Mesangial cell (primary cell): ENCODE data around the gene THTPA. TPM values are rescaled to one million over a fixed set of nuclear protein-coding genes. Genes with fewer than 3 reads are reported as not detected.

Source experiments
- total RNA-seq: library from RNA; depleted of rRNA; stranded (reverse); fragments of >200 nt; gene quantifications from 2 replicates; pipeline ENCODE4 v1.2.3, GENCODE V29; 2015

THTPA gene, protein sequence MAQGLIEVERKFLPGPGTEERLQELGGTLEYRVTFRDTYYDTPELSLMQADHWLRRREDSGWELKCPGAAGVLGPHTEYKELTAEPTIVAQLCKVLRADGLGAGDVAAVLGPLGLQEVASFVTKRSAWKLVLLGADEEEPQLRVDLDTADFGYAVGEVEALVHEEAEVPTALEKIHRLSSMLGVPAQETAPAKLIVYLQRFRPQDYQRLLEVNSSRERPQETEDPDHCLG
- 8.4 and 9.8 TPM in 2 replicates for total RNA-seq

GRCh38 chr14:23555882-23556699, at the start of gene THTPA:
Gene THTPA, plus strand, starts transcription at chr14:23556271. Its CDS starts 487 bp downstream, at chr14:23556758.

GRCh38 chr14:23551266-23552028, 4.6 kb upstream of the THTPA start, which contains the start of gene ZFHX2:
Gene ZFHX2, minus strand, starts transcription at chr14:23551765. Its CDS starts 16,440 bp downstream, at chr14:23535325.

DNA sequence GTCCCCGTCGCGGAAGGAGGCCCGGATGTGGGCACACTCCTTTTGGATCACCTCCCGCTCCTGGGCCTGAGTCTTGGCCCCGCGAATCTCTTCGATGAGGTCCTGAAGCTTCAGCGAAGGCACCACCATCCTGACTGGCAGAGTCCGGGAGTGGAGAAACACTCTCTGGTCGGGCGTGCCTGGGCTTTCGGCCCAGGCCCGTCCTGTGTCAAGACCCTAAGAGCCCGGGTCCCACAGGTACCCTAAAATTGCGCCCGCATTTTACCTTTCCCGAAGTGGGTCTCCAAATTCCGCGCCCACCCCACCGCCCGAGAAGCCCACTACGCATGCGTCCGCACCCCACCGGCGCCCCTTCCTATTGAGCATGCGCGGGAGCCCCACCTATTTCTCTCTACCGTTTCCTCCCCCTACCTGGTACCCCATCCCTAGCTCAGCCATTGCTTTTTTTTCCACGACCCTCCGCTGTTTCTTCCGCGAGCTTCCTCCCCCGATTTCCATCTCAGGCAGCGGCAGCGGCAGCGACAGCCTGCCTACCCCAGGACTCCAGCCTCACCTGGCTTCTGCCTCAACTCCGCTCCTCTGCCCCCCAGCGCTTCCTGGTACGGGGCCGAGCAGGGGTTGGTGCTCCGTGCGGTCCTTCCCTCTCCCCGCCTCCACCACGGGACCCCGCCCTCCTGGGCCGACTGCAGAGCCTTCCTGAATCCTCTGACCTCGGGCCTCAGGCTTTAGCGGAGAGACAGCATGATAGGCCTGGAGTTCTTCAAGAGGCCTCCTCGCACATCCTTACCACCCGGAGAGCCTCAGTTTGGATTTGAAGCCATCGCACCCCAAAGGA, 11.3 kb downstream of the THTPA start, which contains the start of gene AP1G2:
TSS of gene AP1G2 (minus strand) at position 606 of the 835 bp plus-strand sequence. CDS start at position 129, 477 bp downstream.

DNA sequence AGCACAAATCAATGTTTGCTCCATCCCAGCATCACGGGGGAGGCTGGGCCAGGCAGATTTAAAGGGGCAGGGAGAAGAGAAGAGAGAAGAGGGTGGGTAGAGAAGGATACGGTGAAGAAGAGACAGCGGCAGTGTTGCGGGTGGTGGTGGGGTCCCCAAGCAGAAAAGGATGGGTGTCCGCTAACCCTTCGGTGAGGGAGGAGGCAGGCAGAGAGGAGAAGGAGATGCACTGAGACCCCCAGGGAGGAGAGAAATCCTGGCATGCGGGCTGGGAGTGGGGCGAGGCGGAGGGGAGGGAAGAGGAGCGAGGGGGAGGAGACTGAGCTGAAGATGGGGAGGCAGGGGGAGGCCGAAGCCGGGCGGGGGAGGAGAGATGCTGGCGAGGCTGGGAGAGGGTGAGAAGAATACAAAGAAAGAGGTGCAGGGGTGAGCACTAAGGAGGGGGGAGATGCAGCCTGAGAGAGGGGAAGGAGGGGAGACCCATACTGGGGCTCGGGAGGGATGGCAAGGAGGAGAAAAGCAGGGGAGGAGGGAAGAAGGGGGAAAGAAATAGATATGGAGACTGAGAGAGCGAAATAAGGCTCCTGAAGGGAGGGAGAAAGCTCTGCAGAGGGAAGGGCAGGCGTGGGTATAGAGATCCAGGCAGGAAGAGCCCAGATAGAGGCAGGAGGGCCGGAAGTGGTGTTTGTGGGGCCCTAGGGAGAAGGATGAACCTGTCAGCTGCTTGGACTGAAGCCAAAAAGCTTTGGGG, 22.7 kb downstream of the THTPA start, which contains the start of gene JPH4:
TSS of gene JPH4 (minus strand) at position 231 of the 751 bp plus-strand sequence. CDS start 1,337 bp downstream, outside the sequence.

Other genes starting within 250 kb of the THTPA start
- 13.5 and 15.5 TPM in 2 replicates for gene BCL2L2, start 249.4 kb upstream of the THTPA start, total RNA-seq
- gene PABPN1, start 234.8 kb upstream of the THTPA start, total RNA-seq, result 58.4 and 59.0 TPM in 2 replicates
- gene SLC22A17, start 203.4 kb upstream of the THTPA start, total RNA-seq, result 16.9 and 34.9 TPM in 2 replicates
- 10.4 and 14.7 TPM in 2 replicates for gene EFS, start 191.1 kb upstream of the THTPA start, total RNA-seq
- gene IL25, start 183.5 kb upstream of the THTPA start, total RNA-seq, result not detected in 2 replicates
- 0.25 TPM in 1 of 2 replicates, not detected in the other for gene CMTM5, start 179.2 kb upstream of the THTPA start, total RNA-seq
- gene MYH6, start 148.0 kb upstream of the THTPA start, total RNA-seq, result not detected in 2 replicates
- gene MYH7, start 120.6 kb upstream of the THTPA start, total RNA-seq, result not detected in 2 replicates
- gene NGDN, start 86.6 kb upstream of the THTPA start, total RNA-seq, result 32.5 and 46.3 TPM in 2 replicates
- 0.49 and 1.6 TPM in 2 replicates for gene ZFHX2, start 4.5 kb upstream of the THTPA start, total RNA-seq
- gene AP1G2, start 11.5 kb downstream of the THTPA start, total RNA-seq, result 61.3 and 101 TPM in 2 replicates
- not detected in 2 replicates for gene JPH4, start 22.5 kb downstream of the THTPA start, total RNA-seq
- gene DHRS2, start 80.1 kb downstream of the THTPA start, total RNA-seq, result 0.33 TPM in 1 of 2 replicates, not detected in the other